Placental epithelial cell (primary cell): Measurements from ENCODE around the gene LUC7L2. TPM values are rescaled to one million over a fixed set of nuclear protein-coding genes. Genes with fewer than 3 reads are reported as not detected.

ENCODE experiments used
- small RNA-seq: library from RNA; depleted of rRNA; stranded (forward); fragments of <200 nt; gene quantifications from one replicate; pipeline ENCODE3, GENCODE V24; 2012
- total RNA-seq: library from RNA; depleted of rRNA; stranded (reverse); fragments of >200 nt; gene quantifications from 2 replicates; pipeline ENCODE4 v1.2.3, GENCODE V29; 2012

LUC7L2 gene, protein sequence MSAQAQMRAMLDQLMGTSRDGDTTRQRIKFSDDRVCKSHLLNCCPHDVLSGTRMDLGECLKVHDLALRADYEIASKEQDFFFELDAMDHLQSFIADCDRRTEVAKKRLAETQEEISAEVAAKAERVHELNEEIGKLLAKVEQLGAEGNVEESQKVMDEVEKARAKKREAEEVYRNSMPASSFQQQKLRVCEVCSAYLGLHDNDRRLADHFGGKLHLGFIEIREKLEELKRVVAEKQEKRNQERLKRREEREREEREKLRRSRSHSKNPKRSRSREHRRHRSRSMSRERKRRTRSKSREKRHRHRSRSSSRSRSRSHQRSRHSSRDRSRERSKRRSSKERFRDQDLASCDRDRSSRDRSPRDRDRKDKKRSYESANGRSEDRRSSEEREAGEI
- total RNA-seq: 42.5 and 74.2 TPM in 2 replicates

DNA sequence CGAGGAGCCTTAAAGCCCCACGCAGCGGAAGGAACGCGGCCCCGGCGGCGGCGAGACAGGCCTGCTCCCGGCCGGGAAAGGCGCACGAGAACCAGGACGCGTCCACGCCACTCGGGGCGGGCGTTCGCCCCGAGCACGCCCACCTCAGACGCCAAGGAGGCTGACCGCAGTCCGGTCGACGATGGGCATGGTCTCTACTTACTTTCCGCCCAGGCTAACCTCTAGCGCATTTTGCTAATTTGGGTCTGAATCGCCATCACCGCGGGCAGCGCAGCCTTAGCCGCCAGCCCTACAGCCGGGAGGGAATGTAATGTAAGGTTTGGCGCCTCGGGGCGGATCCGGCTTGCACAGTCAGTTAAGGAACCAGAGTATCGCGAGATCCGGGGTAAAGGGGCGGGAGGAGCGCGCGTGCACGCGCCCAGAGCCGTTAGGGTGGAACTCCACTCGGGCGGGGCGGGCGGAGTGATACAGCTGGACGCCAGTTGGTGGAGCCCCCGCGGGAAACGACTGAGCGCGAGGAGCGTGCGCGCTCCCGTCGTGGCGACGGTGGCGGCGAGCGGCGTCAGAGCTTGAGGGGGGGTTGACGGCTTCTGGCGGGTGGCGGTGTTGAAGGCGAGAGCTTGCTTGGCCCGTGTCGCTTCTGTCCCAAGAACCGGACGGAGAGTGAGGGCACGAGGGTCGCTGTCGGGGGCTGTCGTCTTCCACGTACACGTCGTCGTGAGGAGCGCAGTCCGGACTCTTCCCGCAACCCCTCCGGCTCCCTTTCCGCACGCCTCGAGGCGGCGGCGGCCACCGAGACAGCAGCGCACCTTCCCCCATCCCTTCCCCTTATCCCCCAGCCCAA is at the start of gene LUC7L2:
TSS of gene LUC7L2 (plus strand) at position 529 of the 844 bp plus-strand sequence. CDS start 368 bp downstream, outside the sequence.

DNA sequence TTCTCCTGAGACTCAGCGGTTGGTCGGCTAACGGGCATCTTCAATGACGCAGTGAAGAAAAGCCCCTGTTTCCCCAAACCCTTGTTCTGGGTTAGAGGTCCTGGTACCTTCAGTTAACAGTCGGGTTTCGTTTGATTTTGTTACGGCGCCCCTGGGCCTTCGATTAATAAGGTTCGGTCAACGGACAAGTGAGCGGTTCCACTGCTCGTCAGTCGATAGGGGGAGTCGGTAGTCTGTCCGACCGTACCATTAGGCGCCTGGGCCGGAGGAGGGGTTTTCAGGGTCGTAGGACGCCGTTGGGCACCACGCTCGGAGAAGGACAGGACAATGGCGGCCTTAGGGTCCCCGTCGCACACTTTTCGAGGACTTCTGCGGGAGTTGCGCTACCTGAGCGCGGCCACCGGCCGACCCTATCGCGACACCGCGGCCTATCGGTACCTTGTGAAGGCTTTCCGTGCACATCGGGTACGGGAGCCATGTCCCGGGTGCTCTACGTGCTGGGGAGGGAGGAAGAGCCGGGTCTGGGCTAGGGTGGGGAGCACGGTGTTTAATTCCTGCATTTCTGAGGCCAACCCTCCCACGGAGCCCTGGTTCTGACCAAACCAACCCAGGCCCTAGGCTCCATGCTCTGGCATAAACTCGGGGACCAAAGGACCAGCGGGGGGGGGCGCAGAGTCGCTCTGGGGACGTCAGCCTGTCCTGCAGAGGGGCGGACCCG is 18.5 kb upstream of the LUC7L2 start, which contains the start of gene FMC1:
TSS of gene FMC1 (plus strand) at position 280 of the 718 bp plus-strand sequence. CDS start at position 328, 48 bp downstream.

Small RNAs within 50 kb of the gene (small RNA-seq; reads per million reads assigned to genes)
- gene RNU6-206P (not detected), gene RNU6-911P (not detected)

Other genes with a start within 250 kb of the LUC7L2 start
- gene UBN2, start 128.7 kb upstream of the LUC7L2 start, total RNA-seq: 9.0 and 12.2 TPM in 2 replicates
- 12.6 and 14.1 TPM in 2 replicates for gene FMC1, start 18.6 kb upstream of the LUC7L2 start, total RNA-seq
- gene KLRG2, start 123.8 kb downstream of the LUC7L2 start, total RNA-seq: under 0.01 and 0.33 TPM in 2 replicates
- not detected in 2 replicates for gene CLEC2L, start 163.8 kb downstream of the LUC7L2 start, total RNA-seq